HepG2 (cell line): ENCODE measurements around the gene TMEM131. TPM values are rescaled to one million over a fixed set of nuclear protein-coding genes. Genes with fewer than 3 reads are reported as not detected.

Source experiments
- ATAC-seq: fragments of 200-7000 bp; cut with Tn5 transposase; 3 replicates; pipeline ENCODE4 v1.9.1; 2020; ENCODE audit warnings: mild to moderate bottlenecking, moderate library complexity
- BruUV-seq: library from RNA; stranded (reverse); fragments of 400-500 nt; replicated peaks from 2 replicates; lab custom pipeline; 2021; lab: Mats Ljungman, UMichigan
- CTCF ChIA-PET: fragments of 300-600 bp; formaldehyde crosslinking; extraction: SDS; loops from one replicate; lab custom pipeline; 2021; ENCODE audit warnings: low total read pairs, inconsistent platforms, low intra/inter-chr PET ratio; lab: Yijun Ruan, JAX
- POLR2A ChIA-PET: fragments of 350-600 bp; sonication (Branson Sonifier 250); formaldehyde crosslinking; loops from one replicate; lab custom pipeline; 2020; ENCODE audit warnings: antibody characterized with exemption, inconsistent platforms; lab: Yijun Ruan, JAX
- DNase-seq: peaks from one replicate; pipeline ENCODE4 v3.0.0-alpha.2; 2015; ENCODE audit warnings: low spot score
- FAIRE-seq: peaks from 3 replicates; lab custom pipeline; 2011; peaks lifted over from hg19 to GRCh38; lab: Jason Lieb, UNC
- H2AFZ ChIP-seq: one replicate; pipeline ENCODE4 v1.6.1; 2011; ENCODE audit warnings: low read length, inconsistent platforms
- H3K27ac ChIP-seq: fragments of 300-600 bp; 3 replicates; pipeline ENCODE4 v1.8.0; 2011; ENCODE audit warnings: mixed run types, mild to moderate bottlenecking, mixed read lengths, low read length, inconsistent platforms; ENCODE audit not compliant: insufficient read depth; ENCODE audit errors: extremely low read length
- H3K27me3 ChIP-seq, 2 experiments: fragments of 200-600 bp in 1 of 2; 2 replicates in 1 of 2; 3 replicates in 1 of 2; pipeline versions ENCODE4 v1.6.0 to v1.8.0; 2011; ENCODE audit warnings: low read length in 2 of 2, mild to moderate bottlenecking in 2 of 2, moderate library complexity in 2 of 2, inconsistent platforms in 1 of 2; ENCODE audit not compliant: insufficient read depth in 2 of 2, control insufficient read depth in 1 of 2
- H3K36me3 ChIP-seq, 2 experiments: fragments of 200-600 bp in 1 of 2; replicated peaks in 1 of 2; 2 replicates in 1 of 2; 3 replicates in 1 of 2; pipeline versions ENCODE4 v1.5.1 to v1.8.0; 2011; ENCODE audit warnings: low read length in 2 of 2, inconsistent platforms in 1 of 2; ENCODE audit not compliant: insufficient read depth in 2 of 2, control insufficient read depth in 1 of 2
- H3K4me1 ChIP-seq: 2 replicates; pipeline ENCODE4 v1.5.1; 2012; ENCODE audit warnings: low read length, inconsistent platforms; ENCODE audit not compliant: insufficient read depth
- H3K4me2 ChIP-seq: 2 replicates; pipeline ENCODE4 v1.6.0; 2011; ENCODE audit warnings: low read depth, low read length, inconsistent platforms
- H3K4me3 ChIP-seq, 3 experiments: fragments of 200-600 bp in 1 of 3; sonication (generic), shearing (Covaris generic) in 1 of 3; replicated peaks in 1 of 3; 2 replicates each; pipeline ENCODE4 v1.5.1; 2011 to 2016; ENCODE audit warnings: low read length in 3 of 3, inconsistent platforms in 2 of 3, low read depth in 2 of 3, mild to moderate bottlenecking in 2 of 3, control low read depth in 1 of 3, mixed read lengths in 1 of 3; ENCODE audit not compliant: insufficient read depth in 1 of 3
- H3K79me2 ChIP-seq: one replicate; pipeline ENCODE4 v1.6.1; 2011; ENCODE audit warnings: low read length, inconsistent platforms; ENCODE audit not compliant: insufficient read depth
- H3K9ac ChIP-seq: 2 replicates; pipeline ENCODE4 v1.6.0; 2011; ENCODE audit warnings: mild to moderate bottlenecking, low read depth, low read length, inconsistent platforms; ENCODE audit not compliant: insufficient read depth
- H3K9me3 ChIP-seq: 2 replicates; pipeline ENCODE4 v1.5.1; 2012; ENCODE audit warnings: mild to moderate bottlenecking, low read length
- H4K20me1 ChIP-seq: 2 replicates; pipeline ENCODE4 v1.6.0; 2011; ENCODE audit warnings: inconsistent platforms, mild to moderate bottlenecking, low read length, moderate library complexity; ENCODE audit not compliant: insufficient read depth
- HMGA1 ChIP-seq: sonication (generic); formaldehyde crosslinking; conservative IDR thresholded peaks from 2 replicates; pipeline ENCODE4 v1.4.0; 2020; ENCODE audit warnings: missing genetic modification reagents
- MTF1 ChIP-seq: sonication (generic); formaldehyde crosslinking; IDR thresholded peaks from 2 replicates; pipeline ENCODE4 v1.5.0; 2020; ENCODE audit warnings: missing genetic modification reagents
- PCBP1 ChIP-seq: fragments of 200-400 bp; formaldehyde crosslinking; IDR thresholded peaks from 2 replicates; pipeline ENCODE4 v1.6.1; 2017; ENCODE audit warnings: mild to moderate bottlenecking, low read depth, low read length, borderline replicate concordance
- ZNF331 ChIP-seq: sonication (generic); formaldehyde crosslinking; IDR thresholded peaks from 2 replicates; pipeline ENCODE4 v1.4.0; 2020; ENCODE audit warnings: missing genetic modification reagents
- ZNF446 ChIP-seq: sonication (generic); formaldehyde crosslinking; IDR thresholded peaks from 2 replicates; pipeline ENCODE4 v1.5.0; 2020; ENCODE audit warnings: mild to moderate bottlenecking, missing genetic modification reagents
- WGBS: methylation state at CpG from one replicate; pipeline ENCODE4 v1.1.6; 2017; ENCODE audit warnings: low lambda C conversion rate; 5-methylcytosine and 5-hydroxymethylcytosine counted together
- in situ Hi-C: cut with HindIII; loops from 2 replicates; pipeline ENCODE4 v1.10.0; 2017; ENCODE audit warnings: low pct_unique_long_range_greater_than_20kb; ENCODE audit not compliant: extremely low pct_ligation_motif_present
- intact Hi-C: fragments of 100-400 bp; cut with micrococcal nuclease; formaldehyde crosslinking; loops from one replicate; pipeline ENCODE4 v1.10.0; 2022; ENCODE audit not compliant: unreplicated experiment
- polyA plus RNA-seq, 8 experiments: library from polyadenylated mRNA; depleted of rRNA in 3 of 8; stranded (reverse) in 7 of 8; unstranded in 1 of 8; fragments of >200 nt; fragmentation: Illumina TruSeq in 4 of 8; extraction: Trizol in 4 of 8; gene quantifications; 2 replicates each; pipeline versions ENCODE4 v1.2.1 to v1.2.3, GENCODE V29; 2011 to 2016; ENCODE audit warnings: low read depth in 4 of 8, missing spikeins in 1 of 8, mixed read lengths in 1 of 8; ENCODE audit not compliant: insufficient read depth in 1 of 8
- total RNA-seq, 5 experiments: library from RNA; depleted of rRNA; stranded (reverse); fragments of >200 nt; fragmentation: Illumina TruSeq; extraction: Trizol; gene quantifications; 2 replicates each; pipeline ENCODE4 v1.2.3, GENCODE V29; 2016; ENCODE audit warnings: low read depth in 1 of 5
- TF ChIP-seq, protein P1 (sequence below): sonication (generic); formaldehyde crosslinking; IDR thresholded peaks from 2 replicates; pipeline ENCODE4 v1.4.0; 2020; ENCODE audit warnings: missing genetic modification reagents

Gene TMEM131
- total and polyA plus RNA-seq, 2 of the 13 experiments (the other 11 are each of a cell fraction or from before 2014, with no cell fraction given) = 17.9 to 19.5 TPM

DNA sequence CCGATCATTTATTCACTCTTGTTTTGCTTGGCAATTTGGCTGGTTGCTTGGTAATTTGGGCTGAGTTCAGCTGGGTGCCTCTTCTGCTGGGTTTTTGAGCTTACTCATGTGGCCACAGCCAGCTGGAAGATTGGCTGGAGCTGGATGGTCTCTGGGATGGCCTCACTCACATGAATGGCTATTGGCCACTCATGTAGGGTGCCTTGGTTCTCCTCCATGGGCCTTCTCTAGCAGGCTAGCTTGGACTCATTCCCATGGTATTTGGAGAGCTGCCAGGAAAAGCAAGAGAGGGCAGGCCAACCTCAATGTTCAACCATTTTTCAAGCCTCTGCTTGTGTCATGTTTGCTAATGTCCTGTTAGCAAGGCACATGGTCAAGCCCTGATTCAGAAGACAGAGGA, 265.5 kb downstream of the TMEM131 start:
- H2AFZ ChIP-seq = no peak overlapping the region
- CTCF ChIA-PET = no interaction called here
- POLR2A ChIA-PET = interaction anchor here (0.7 kb wide), 1 partner anchor 543 kb away, joined by 3 read pairs; no protein-coding TSS in a partner anchor

DNA sequence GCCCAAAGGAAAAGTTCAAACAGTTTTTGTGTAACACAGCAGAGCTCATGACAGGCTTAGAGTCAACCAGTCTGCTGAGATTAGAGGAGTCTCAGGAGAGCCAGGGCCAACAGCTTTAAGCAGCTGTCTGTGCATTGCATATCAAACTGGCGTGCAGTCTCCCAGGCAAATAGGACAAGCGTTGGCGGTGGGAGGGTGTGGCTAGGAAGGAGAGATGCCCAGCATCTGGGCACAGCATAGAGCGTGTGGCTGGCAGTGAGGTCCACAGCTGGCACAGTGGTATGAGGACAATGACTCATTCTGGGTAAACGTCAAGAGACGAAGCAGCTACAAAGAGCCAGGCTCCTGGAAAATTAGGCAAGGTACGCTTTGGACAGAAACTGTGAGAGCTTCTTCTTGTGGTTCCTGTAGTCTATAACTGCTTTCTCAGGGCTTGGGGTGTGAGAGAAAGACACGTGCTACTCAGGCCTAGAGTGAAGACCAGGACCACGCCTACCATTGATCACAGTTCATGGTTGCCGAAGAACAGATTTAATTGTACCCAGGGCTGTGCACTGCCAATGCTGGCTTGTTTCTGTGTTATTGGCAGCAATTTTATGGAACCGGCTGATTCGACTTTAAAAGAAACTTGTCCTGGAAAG, 267.5 kb downstream of the TMEM131 start:
- H3K4me1 ChIP-seq = no peaks in the 10 kb centered on the region
- no peak overlapping the region for H3K4me2 ChIP-seq
- H3K36me3 ChIP-seq = no peaks in the 10 kb centered on the region
- DNase-seq (no peak), ATAC-seq (no peak), FAIRE-seq (peak; percentile 4)
- no TSS peak for BruUV-seq
- H3K27me3 ChIP-seq = peaks cover 0 to 6% of the 10 kb centered on the region in 2 experiments; a peak in 2 of 5 replicates
- H2AFZ ChIP-seq = no peak overlapping the region
- peaks cover 10% of the 10 kb centered on the region; the same call in 1 of the 2 replicates for H3K9me3 ChIP-seq
- H4K20me1 ChIP-seq = no peaks in the 10 kb centered on the region
- POLR2A ChIA-PET = no interaction called here
- in situ Hi-C loops = no loop called here
- intact Hi-C loops = no loop called here
- WGBS = 47% methylated on average over 12 of the region's 12 CpGs
- CTCF ChIA-PET = no interaction called here
- H3K9ac ChIP-seq = no peak overlapping the region
- TF ChIP-seq ZNF446 (CRISPR knock-in tag) = 0 out of 2 replicates have a peak, but pooled peaks have one; percentile 26
- TF ChIP-seq, protein P1, sequence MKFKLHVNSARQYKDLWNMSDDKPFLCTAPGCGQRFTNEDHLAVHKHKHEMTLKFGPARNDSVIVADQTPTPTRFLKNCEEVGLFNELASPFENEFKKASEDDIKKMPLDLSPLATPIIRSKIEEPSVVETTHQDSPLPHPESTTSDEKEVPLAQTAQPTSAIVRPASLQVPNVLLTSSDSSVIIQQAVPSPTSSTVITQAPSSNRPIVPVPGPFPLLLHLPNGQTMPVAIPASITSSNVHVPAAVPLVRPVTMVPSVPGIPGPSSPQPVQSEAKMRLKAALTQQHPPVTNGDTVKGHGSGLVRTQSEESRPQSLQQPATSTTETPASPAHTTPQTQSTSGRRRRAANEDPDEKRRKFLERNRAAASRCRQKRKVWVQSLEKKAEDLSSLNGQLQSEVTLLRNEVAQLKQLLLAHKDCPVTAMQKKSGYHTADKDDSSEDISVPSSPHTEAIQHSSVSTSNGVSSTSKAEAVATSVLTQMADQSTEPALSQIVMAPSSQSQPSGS (CRISPR knock-in tag) = no peak
- TF ChIP-seq HMGA1 (CRISPR knock-in tag) = no peak
- no peak for TF ChIP-seq PCBP1
- no peak overlapping the region for H3K27ac ChIP-seq
- H3K4me3 ChIP-seq = no peak overlapping the region
- H3K79me2 ChIP-seq = no peaks in the 10 kb centered on the region

More for the DNA sequence above, 265.5 kb downstream of the TMEM131 start:
- H3K9me3 ChIP-seq = peaks cover 10% of the 10 kb centered on the region; the same call in 1 of the 2 replicates
- no peak overlapping the region for H3K4me3 ChIP-seq
- BruUV-seq = no TSS peak
- H4K20me1 ChIP-seq = no peaks in the 10 kb centered on the region
- H3K9ac ChIP-seq = no peak overlapping the region
- peaks cover 0 to 6% of the 10 kb centered on the region in 2 experiments; a peak in 2 of 5 replicates for H3K27me3 ChIP-seq
- TF ChIP-seq MTF1 (CRISPR knock-in tag) = no peak
- TF ChIP-seq ZNF331 (CRISPR knock-in tag) = peak; percentile 99
- in situ Hi-C loops (no loop called here), intact Hi-C loops (no loop called here)
- H3K27ac ChIP-seq = no peak overlapping the region
- H3K36me3 ChIP-seq = no peaks in the 10 kb centered on the region
- WGBS = 73% methylated on average over 1 of the region's 1 CpG
- ATAC-seq (no peak), FAIRE-seq (no peak), DNase-seq (no peak)
- no peak overlapping the region for H3K4me2 ChIP-seq
- H3K79me2 ChIP-seq = no peaks in the 10 kb centered on the region
- no peaks in the 10 kb centered on the region for H3K4me1 ChIP-seq
